Activated CD8-positive, alpha-beta memory T cell treated with anti-CD3 and anti-CD28 coated beads for 48 hours (primary cell): ENCODE measurements around the gene MAP3K20.
"Not testable (repeated sequence)": the region's sequence is repeated elsewhere in the genome, so short reads cannot be mapped to it uniquely, and the experiment has no call there.

Experiments
- DNase-seq, 3 experiments: peaks; one replicate each; pipeline ENCODE4 v3.0.0-alpha.2; 2020; ENCODE audit warnings: low read depth in 2 of 3, low spot score in 2 of 3

The MAP3K20 gene

GRCh38 chr2:173086518-173087213 lies 11.0 kb downstream of the MAP3K20 start:
- DNase-seq, result no peak

DNA sequence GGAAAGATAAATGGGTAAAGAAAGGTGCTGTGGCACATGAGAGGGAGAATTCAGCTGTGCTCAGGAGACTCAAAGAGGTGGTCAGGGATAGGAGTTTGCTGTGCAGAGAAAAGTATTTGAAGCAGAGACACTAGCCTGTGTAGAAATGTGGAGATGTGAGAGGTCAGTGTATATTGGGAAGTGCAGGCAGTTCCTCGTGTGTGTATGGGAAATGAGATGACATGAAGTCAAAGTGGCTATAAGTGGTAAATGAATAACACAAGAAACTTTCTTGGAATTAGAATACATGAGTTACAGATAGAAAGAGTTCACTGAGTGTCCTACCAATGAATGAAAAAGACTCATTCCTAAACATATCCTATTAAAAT lies 11.6 kb downstream of the MAP3K20 start:
- DNase-seq, result no peak

- no peak for DNase-seq
Observed at GRCh38 chr2:173087793-173088496, 12.3 kb downstream of the MAP3K20 start.

- DNase-seq, result no peak
Observed at GRCh38 chr2:173090276-173090877, 14.7 kb downstream of the MAP3K20 start.

GRCh38 chr2:173090973-173091660 lies 15.5 kb downstream of the MAP3K20 start:
- DNase-seq, result no peak

DNA sequence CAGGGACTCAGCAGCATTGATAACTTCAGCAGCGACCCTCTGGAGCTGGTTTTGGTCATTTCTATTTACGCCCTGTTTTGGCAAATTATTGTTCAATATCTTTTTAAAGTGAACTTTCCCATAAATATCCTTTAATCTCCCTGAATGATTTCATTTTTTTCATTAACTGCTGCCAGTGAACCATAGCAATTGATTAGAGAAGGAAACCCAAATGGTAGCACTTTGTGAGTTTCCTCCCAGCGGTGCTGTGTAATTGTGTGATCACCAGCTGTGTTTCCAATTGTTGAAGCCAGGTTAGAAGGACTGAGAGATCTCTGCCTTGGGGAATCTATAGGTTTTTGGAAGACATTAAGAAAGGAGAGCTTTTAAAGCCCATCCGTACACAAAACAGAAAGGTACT lies 16.3 kb downstream of the MAP3K20 start:
- DNase-seq, result no peak

- DNase-seq, result no peak
Observed at GRCh38 chr2:173092844-173093402, 17.3 kb downstream of the MAP3K20 start.

GRCh38 chr2:173093617-173094016 lies 18.0 kb downstream of the MAP3K20 start:
- DNase-seq, result not testable (repeated sequence)

GRCh38 chr2:173094731-173095130 lies 19.1 kb downstream of the MAP3K20 start:
- DNase-seq, result no peak

DNA sequence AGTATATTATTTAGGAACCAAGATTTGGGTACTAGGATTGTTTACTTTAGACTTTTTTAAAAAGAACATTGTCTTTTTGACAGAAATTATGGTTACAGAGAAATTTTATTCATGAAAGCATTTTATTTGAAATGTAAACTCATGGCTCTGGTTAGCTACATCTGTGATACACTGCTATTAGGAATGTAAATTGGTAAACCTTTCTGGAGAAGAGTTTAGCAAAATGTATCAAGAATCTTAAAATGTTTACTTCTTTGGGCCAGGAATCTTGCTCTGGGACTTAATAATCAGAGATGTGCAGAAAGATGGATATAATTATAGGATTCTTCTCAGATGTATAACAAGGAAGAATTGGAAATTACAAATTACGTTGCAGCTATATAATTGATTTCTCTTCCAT lies 19.7 kb downstream of the MAP3K20 start:
- DNase-seq, result no peak

GRCh38 chr2:173099271-173099670 lies 23.6 kb downstream of the MAP3K20 start:
- no peak for DNase-seq

- DNase-seq, result no peak
Observed at GRCh38 chr2:173099804-173100203, 24.2 kb downstream of the MAP3K20 start.

- DNase-seq, result no peak
Observed at GRCh38 chr2:173101687-173102086, 26.0 kb downstream of the MAP3K20 start.

DNA sequence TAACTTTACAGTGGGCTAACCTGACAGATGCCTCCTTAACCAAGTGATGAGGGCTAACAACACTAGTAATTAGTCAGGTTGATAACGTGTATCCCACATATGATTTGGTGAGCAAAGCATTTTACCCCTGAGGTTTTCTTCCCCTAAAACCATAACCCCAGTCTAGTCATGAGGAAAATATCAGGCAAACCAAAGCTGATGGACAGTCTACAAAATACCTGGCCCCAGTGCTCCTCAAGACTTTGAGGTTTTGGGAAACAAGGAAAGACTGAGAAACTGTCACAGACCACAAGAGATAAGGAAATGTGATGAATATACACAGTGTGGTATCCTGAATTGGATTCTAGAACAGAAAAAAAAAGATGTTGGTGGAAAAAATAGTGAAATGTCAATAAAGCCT lies 28.5 kb downstream of the MAP3K20 start:
- DNase-seq, result no peak

GRCh38 chr2:173106959-173107628 lies 31.4 kb downstream of the MAP3K20 start:
- DNase-seq, result no peak

- DNase-seq, result no peak
Observed at GRCh38 chr2:173107629-173108022, 32.0 kb downstream of the MAP3K20 start.

GRCh38 chr2:173109253-173110188 lies 33.9 kb downstream of the MAP3K20 start:
- DNase-seq, result no peak

GRCh38 chr2:173117678-173118077 lies 42.0 kb downstream of the MAP3K20 start:
- DNase-seq, result no peak

GRCh38 chr2:173118395-173118794 lies 42.7 kb downstream of the MAP3K20 start:
- no peak for DNase-seq
